Sciatic nerve (tissue), 2 donors: ENCODE measurements around the gene HDAC4. TPM values are rescaled to one million over a fixed set of nuclear protein-coding genes. Genes with fewer than 3 reads are reported as not detected.
A peak's percentile ranks its signal among the peaks of the same experiment; 100 is the strongest.

ENCODE experiments used
- ATAC-seq: fragments of 200-7000 bp; cut with Tn5 transposase; one replicate; pipeline ENCODE4 v1.9.1; 2020; ENCODE audit warnings: mild to moderate bottlenecking, moderate library complexity
- DNase-seq: peaks from one replicate; pipeline ENCODE4 v3.0.0-alpha.2; 2020; ENCODE audit warnings: low spot score
- intact Hi-C: fragments of 100-400 bp; cut with DNase I; formaldehyde crosslinking; loops from one replicate; pipeline ENCODE4 v1.14.2; 2022
- total RNA-seq: library from RNA; stranded (reverse); fragmentation: NEBNext Ultra II Directional; extraction: Animal tissue kit (Norgen Biotek cat#: 25700); gene quantifications from one replicate; pipeline ENCODE4 v1.2.1, GENCODE V29; 2021
- donor health status: DM: no; HTN: no; CAD: no.
- donor health status: DM: no; HTN: no; CAD: no.

HDAC4 gene
- total RNA-seq, 1 donor from 2014 or later: 99.5 TPM

GRCh38 chr2:239306274-239307220 lies 94.3 kb downstream of the HDAC4 start:
- intact Hi-C loops: no loop called here
- peak; percentile 54 for DNase-seq
- no peak for ATAC-seq

- intact Hi-C loops: no loop called here
- ATAC-seq (no peak), DNase-seq (peak; percentile 54)
These were observed 95.0 kb downstream of the HDAC4 start for GRCh38 chr2:239305771-239306170.

GRCh38 chr2:239305222-239305575 lies 95.6 kb downstream of the HDAC4 start:
- DNase-seq (peak; percentile 58), ATAC-seq (no peak)
- intact Hi-C loops: no loop called here

- ATAC-seq: no peak
- intact Hi-C loops: no loop called here
- peak; percentile 45 for DNase-seq
These were observed 96.1 kb downstream of the HDAC4 start for GRCh38 chr2:239304533-239305221.

GRCh38 chr2:239303711-239304532 lies 96.9 kb downstream of the HDAC4 start:
- ATAC-seq (no peak), DNase-seq (peak; percentile 62)
- intact Hi-C loops: no loop called here

GRCh38 chr2:239302808-239303557 lies 97.8 kb downstream of the HDAC4 start:
- DNase-seq: peak; percentile 62
- intact Hi-C loops: no loop called here
- peak; percentile 8 for ATAC-seq

- intact Hi-C loops: no loop called here
- ATAC-seq: peak; percentile 46
- peak; percentile 59 for DNase-seq
These were observed 98.6 kb downstream of the HDAC4 start for GRCh38 chr2:239302083-239302807.

GRCh38 chr2:239300871-239301735 lies 99.7 kb downstream of the HDAC4 start:
- ATAC-seq (peak; percentile 18), DNase-seq (peak; percentile 59)
- intact Hi-C loops: no loop called here

- DNase-seq (peak; percentile 59), ATAC-seq (peak; percentile 34)
- intact Hi-C loops: no loop called here
These were observed 100.6 kb downstream of the HDAC4 start for GRCh38 chr2:239300242-239300641.

- intact Hi-C loops: no loop called here
- ATAC-seq (no peak), DNase-seq (peak; percentile 50)
These were observed 101.4 kb downstream of the HDAC4 start for GRCh38 chr2:239299218-239299939.

- ATAC-seq: no peak
- intact Hi-C loops: no loop called here
- DNase-seq: peak; percentile 53
These were observed 102.6 kb downstream of the HDAC4 start for GRCh38 chr2:239298116-239298804.

- ATAC-seq (no peak), DNase-seq (peak; percentile 50)
- intact Hi-C loops: no loop called here
These were observed 103.4 kb downstream of the HDAC4 start for GRCh38 chr2:239297142-239298004.

GRCh38 chr2:239296020-239296932 lies 104.5 kb downstream of the HDAC4 start:
- peak; percentile 61 for DNase-seq
- intact Hi-C loops: no loop called here
- peak; percentile 16 for ATAC-seq

- ATAC-seq (no peak), DNase-seq (no peak)
- intact Hi-C loops: no loop called here
These were observed 105.3 kb downstream of the HDAC4 start for GRCh38 chr2:239295377-239296019.
